Measurements from ENCODE around the gene BCLAF1.

- TF ChIP-seq POLR2A (IDR thresholded peaks at IDR 0.05) (no peak), CTCF (IDR thresholded peaks at IDR 0.05) (no peak)
These were observed 37.2 kb downstream of the BCLAF1 start for GRCh38 chr6:136252441-136252840.

All from breast epithelium (tissue), 3 donors.